Measurements from ENCODE around the gene KIAA0825. TPM values are rescaled to one million over a fixed set of nuclear protein-coding genes. Genes with fewer than 3 reads are reported as not detected.

KIAA0825 gene
- total and polyA plus RNA-seq, 8 donors, result 0.29 to 15.6 (median 1.5) TPM

DNA sequence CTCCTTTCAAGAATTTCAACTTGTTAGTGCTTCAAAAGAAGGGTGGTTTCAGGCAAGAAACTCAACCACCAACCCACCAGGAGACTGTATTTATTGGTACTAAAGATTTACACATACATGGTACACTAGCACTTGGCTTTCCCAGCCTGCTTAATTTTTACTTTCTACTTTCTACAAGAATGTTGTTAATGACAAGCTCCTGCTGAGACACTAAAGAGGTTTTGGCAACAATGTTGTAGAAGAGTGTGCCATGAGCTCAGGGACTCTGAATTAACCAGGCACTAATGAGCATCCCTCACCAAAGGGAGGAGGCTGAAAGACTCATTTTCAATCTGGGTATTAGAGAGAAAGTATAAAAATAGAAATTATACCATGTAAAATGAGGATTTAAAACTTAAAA lies 195.0 kb downstream of the KIAA0825 start:
- Histone ChIP-seq H3K4me1 (no peaks in the 10 kb centered on the region), H3K27ac (no peak overlapping the region), H3K4me3 (no peak overlapping the region), H3K27me3 (no peaks in the 10 kb centered on the region), H3K36me3 (no peaks in the 10 kb centered on the region), H3K9me3 (peaks cover 0 to 2% (median 0%) of the 10 kb centered on the region in 4 donors)
- intact Hi-C loops (cut with DNase I; ENCODE audit: low total_unique reads), result no loop called here
- no peak for DNase-seq
- no peak for TF ChIP-seq POLR2A (IDR thresholded peaks at IDR 0.05)
- TF ChIP-seq, protein P1, sequence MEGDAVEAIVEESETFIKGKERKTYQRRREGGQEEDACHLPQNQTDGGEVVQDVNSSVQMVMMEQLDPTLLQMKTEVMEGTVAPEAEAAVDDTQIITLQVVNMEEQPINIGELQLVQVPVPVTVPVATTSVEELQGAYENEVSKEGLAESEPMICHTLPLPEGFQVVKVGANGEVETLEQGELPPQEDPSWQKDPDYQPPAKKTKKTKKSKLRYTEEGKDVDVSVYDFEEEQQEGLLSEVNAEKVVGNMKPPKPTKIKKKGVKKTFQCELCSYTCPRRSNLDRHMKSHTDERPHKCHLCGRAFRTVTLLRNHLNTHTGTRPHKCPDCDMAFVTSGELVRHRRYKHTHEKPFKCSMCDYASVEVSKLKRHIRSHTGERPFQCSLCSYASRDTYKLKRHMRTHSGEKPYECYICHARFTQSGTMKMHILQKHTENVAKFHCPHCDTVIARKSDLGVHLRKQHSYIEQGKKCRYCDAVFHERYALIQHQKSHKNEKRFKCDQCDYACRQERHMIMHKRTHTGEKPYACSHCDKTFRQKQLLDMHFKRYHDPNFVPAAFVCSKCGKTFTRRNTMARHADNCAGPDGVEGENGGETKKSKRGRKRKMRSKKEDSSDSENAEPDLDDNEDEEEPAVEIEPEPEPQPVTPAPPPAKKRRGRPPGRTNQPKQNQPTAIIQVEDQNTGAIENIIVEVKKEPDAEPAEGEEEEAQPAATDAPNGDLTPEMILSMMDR (IDR thresholded peaks at IDR 0.05), result no peak
- no peak for TF ChIP-seq EP300 (IDR thresholded peaks at IDR 0.05)
- TF ChIP-seq POLR2AphosphoS5 (IDR thresholded peaks at IDR 0.05), result no peak

DNA sequence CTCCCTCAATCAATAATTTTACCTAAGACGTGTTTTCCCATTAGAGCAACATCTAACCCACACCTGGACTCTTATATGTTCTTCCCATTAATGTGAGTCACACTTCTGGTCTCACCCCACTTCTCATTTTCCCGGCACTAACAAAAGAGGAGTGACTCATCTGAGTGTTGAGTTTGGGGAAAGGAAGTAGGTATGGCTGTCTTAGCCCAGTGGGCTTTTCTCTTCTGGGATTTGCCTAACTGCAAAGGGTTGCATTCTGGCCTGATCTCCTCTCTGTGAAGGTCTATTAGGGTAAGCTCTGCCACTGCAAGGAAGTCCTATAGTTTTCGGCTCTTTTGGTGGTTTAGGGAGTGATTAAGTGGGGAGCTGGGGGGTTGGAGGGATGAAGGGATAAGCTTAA lies 195.6 kb downstream of the KIAA0825 start:
- intact Hi-C loops (cut with DNase I; ENCODE audit: low total_unique reads), result no loop called here
- Histone ChIP-seq H3K9me3 (no peaks in the 10 kb centered on the region), H3K36me3 (no peaks in the 10 kb centered on the region), H3K27me3 (no peaks in the 10 kb centered on the region), H3K4me3 (no peak overlapping the region), H3K27ac (no peak overlapping the region), H3K4me1 (no peaks in the 10 kb centered on the region)
- no peak for DNase-seq
- 67 to 76% (median 74%) methylated on average over 3 of the region's 3 CpGs for WGBS, 5 donors
- TF ChIP-seq EP300 (IDR thresholded peaks at IDR 0.05) (no peak), POLR2A (IDR thresholded peaks at IDR 0.05) (no peak), POLR2AphosphoS5 (IDR thresholded peaks at IDR 0.05) (no peak)
- TF ChIP-seq, protein P1 (IDR thresholded peaks at IDR 0.05), result no peak

DNA sequence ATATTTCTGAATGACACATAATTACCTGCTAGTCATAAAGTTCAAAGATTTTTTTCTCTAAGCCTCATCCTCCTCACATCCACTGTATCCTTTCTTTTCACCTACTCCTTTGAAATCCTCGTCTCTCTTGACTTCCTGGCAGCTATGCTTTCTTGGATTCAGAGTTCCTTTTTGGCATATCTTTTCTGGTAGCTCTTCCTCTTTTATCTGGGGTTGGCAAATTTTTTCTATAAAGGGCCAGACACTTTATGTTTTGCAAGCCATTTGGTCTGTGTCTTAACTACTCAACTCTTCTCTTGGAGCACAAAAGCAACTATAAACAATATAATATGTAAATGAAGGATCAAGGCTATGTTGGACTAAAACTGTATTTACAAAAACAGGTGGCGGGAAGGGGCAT lies 197.5 kb downstream of the KIAA0825 start:
- Histone ChIP-seq H3K36me3 (no peaks in the 10 kb centered on the region), H3K9me3 (no peaks in the 10 kb centered on the region), H3K4me3 (no peak overlapping the region), H3K4me1 (no peaks in the 10 kb centered on the region), H3K27me3 (no peaks in the 10 kb centered on the region), H3K27ac (no peak overlapping the region)
- no peak for DNase-seq
- TF ChIP-seq POLR2A (IDR thresholded peaks at IDR 0.05) (no peak), EP300 (IDR thresholded peaks at IDR 0.05) (no peak)
- TF ChIP-seq, protein P1 (IDR thresholded peaks at IDR 0.05), result no peak
- intact Hi-C loops (cut with DNase I; ENCODE audit: low total_unique reads), result no loop called here
- WGBS, 5 donors, result 72 to 80% (median 76%) methylated on average over 2 of the region's 2 CpGs

DNA sequence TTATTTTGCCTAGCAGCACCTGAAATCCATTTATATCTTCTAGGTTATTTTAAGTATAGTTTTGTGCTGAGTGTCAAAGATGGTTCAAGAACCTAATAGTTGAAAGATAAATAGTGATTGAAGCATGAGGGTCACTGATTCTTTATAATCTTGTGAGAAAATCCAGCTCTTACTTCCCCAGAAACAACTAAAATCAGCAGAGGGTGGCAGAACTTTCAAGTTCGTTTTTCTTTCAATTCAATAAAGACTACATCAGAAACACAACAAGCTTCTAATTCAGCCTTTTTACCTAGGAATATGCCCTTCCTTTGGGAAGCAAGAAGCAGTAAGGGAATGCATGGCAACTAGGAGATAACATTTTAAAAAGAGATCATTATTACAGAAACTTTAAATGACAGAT lies 202.6 kb downstream of the KIAA0825 start:
- no peaks in the 10 kb centered on the region for H3K36me3 ChIP-seq
- 53 to 61% (median 60%) methylated on average over 1 of the region's 1 CpG for WGBS, 5 donors
- no peaks in the 10 kb centered on the region for H3K27me3 ChIP-seq
- no peak for DNase-seq
- H3K27ac ChIP-seq, result no peak overlapping the region
- H3K9me3 ChIP-seq, result no peaks in the 10 kb centered on the region
- H3K4me3 ChIP-seq, result no peak overlapping the region
- H3K4me1 ChIP-seq, result no peaks in the 10 kb centered on the region
- intact Hi-C loops (cut with DNase I; ENCODE audit: low total_unique reads), result no loop called here
- TF ChIP-seq EP300 (IDR thresholded peaks at IDR 0.05) (no peak), POLR2A (IDR thresholded peaks at IDR 0.05) (no peak), POLR2AphosphoS5 (IDR thresholded peaks at IDR 0.05) (no peak)
- TF ChIP-seq, protein P1 (IDR thresholded peaks at IDR 0.05), result no peak
